Activated CD8-positive, alpha-beta memory T cell treated with anti-CD3 and anti-CD28 coated beads for 1 hour (primary cell): ENCODE results near the gene BAZ2B.

Experiments used
- DNase-seq, 2 donors: peaks; one replicate each; pipeline ENCODE4 v3.0.0-alpha.2; 2020; ENCODE audit warnings: low read depth in 1 of 2; ENCODE audit errors: extremely low read depth in 1 of 2

The BAZ2B gene

GRCh38 chr2:159279700-159280099 is 336.6 kb downstream of the BAZ2B start:
- DNase-seq, result no peak

- no peak for DNase-seq
Observed at GRCh38 chr2:159275111-159275510, 341.2 kb downstream of the BAZ2B start.

DNA sequence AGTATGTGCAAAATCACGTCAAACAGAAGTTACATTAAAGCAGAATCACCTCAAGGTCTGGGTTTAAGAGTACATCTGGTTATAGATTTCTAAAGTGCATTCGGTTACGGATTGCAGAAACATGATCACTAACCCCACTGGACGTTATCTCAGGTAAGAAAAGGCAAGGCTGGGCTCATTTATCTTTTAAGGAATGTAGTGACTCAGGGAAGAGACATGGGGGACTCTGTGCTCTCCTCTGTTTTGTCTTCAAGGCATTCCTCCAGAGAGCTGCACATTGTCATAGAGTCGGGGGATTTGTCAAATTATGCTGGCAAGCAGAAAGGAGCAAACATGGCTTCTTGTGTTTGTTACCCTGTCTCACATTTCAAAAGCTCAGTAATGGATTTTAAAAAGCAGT is 344.2 kb downstream of the BAZ2B start:
- DNase-seq, result no peak

- DNase-seq, result no peak
Observed at GRCh38 chr2:159270744-159271379, 345.5 kb downstream of the BAZ2B start.
